ENCODE results near the gene ASTN2. TPM values are rescaled to one million over a fixed set of nuclear protein-coding genes. Genes with fewer than 3 reads are reported as not detected.

Gene ASTN2
- total RNA-seq, 1 experiment from 2014 or later: 4.8 TPM

DNA sequence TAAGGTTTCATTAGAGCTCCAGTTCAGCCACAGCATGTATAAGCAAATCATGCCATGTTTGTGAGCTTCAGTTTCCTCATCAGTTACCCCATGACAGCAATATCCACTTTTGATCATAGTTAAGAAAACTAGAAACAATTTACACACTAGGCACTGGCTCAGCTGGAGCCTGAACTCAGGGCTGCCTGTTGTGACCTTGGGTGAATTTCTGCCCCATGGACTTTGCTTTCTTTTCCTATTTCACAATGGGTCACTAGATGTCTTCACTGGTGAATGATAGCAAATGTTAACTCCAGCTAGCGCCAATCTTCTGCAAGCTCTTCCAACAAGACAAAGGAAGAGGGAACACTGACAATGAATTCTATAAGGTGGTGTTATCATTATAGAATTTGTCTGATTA lies 961.1 kb downstream of the ASTN2 start (continued):
- TF ChIP-seq, protein P1, sequence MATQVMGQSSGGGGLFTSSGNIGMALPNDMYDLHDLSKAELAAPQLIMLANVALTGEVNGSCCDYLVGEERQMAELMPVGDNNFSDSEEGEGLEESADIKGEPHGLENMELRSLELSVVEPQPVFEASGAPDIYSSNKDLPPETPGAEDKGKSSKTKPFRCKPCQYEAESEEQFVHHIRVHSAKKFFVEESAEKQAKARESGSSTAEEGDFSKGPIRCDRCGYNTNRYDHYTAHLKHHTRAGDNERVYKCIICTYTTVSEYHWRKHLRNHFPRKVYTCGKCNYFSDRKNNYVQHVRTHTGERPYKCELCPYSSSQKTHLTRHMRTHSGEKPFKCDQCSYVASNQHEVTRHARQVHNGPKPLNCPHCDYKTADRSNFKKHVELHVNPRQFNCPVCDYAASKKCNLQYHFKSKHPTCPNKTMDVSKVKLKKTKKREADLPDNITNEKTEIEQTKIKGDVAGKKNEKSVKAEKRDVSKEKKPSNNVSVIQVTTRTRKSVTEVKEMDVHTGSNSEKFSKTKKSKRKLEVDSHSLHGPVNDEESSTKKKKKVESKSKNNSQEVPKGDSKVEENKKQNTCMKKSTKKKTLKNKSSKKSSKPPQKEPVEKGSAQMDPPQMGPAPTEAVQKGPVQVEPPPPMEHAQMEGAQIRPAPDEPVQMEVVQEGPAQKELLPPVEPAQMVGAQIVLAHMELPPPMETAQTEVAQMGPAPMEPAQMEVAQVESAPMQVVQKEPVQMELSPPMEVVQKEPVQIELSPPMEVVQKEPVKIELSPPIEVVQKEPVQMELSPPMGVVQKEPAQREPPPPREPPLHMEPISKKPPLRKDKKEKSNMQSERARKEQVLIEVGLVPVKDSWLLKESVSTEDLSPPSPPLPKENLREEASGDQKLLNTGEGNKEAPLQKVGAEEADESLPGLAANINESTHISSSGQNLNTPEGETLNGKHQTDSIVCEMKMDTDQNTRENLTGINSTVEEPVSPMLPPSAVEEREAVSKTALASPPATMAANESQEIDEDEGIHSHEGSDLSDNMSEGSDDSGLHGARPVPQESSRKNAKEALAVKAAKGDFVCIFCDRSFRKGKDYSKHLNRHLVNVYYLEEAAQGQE (IDR thresholded peaks at IDR 0.05; ENCODE audit: low read depth): no peak
- TF ChIP-seq SP1 (IDR thresholded peaks at IDR 0.05; ENCODE audit: low read depth) (no peak), FOSL1 (IDR thresholded peaks at IDR 0.05; ENCODE audit: low read depth) (no peak), EZH2phosphoT487 (IDR thresholded peaks at IDR 0.05; ENCODE audit: borderline replicate concordance) (no peak), EZH2 (IDR thresholded peaks at IDR 0.05) (no peak), ZFX (IDR thresholded peaks at IDR 0.05) (no peak), JUND (IDR thresholded peaks at IDR 0.05) (no peak)

GRCh38 chr9:116452634-116453033 lies 962.2 kb downstream of the ASTN2 start:
- Histone ChIP-seq H3K9ac (ENCODE audit: low read length) (no peak overlapping the region), H4K20me1 (ENCODE audit: insufficient read depth) (no peaks in the 10 kb centered on the region), H3K27ac (ENCODE audit: low read depth, low read length) (no peak overlapping the region), H3K4me3 (replicated peaks in 1 of 2; ENCODE audit: low read depth in 1 of 2, low read length in 2 of 2) (no peak overlapping the region), H3K4me2 (ENCODE audit: low read length) (no peak overlapping the region), H3K36me3 (ENCODE audit: control insufficient read depth in 1 of 2, insufficient read depth in 2 of 2, low read length in 2 of 2) (no peaks in the 10 kb centered on the region), H2AFZ (ENCODE audit: low read depth, low read length, poor library complexity, severe bottlenecking) (no peak overlapping the region), H3K4me1 (ENCODE audit: control insufficient read depth in 1 of 2, insufficient read depth in 2 of 2, low read length in 2 of 2) (no peaks in the 10 kb centered on the region), H3K79me2 (ENCODE audit: insufficient read depth, low read length) (no peaks in the 10 kb centered on the region), H3K9me2 (ENCODE audit: insufficient read depth) (no peaks in the 10 kb centered on the region), H3K27me3 (ENCODE audit: insufficient read depth, low read length) (no peaks in the 10 kb centered on the region), H3K9me3 (ENCODE audit: control insufficient read depth in 1 of 2, insufficient read depth in 1 of 2, low read depth in 1 of 2, low read length in 2 of 2) (peaks cover 0 to 5% of the 10 kb centered on the region in 2 experiments; a peak in 2 of 4 replicates)
- POLR2A ChIA-PET: no interaction called here
- DNase-seq (ENCODE audit: low read depth, low spot score): no peak
- CTCF ChIA-PET: no interaction called here
- BruUV-seq (replicated peaks): no TSS peak
- RAD21 ChIA-PET (ENCODE audit: low non-redundant PET in 1 of 2, low total read pairs in 2 of 2, uncharacterized antibody in 2 of 2, unreplicated experiment in 2 of 2): no interaction called here
- intact Hi-C loops (cut with micrococcal nuclease): no loop called here
- no peak for ATAC-seq
- TF ChIP-seq POLR2AphosphoS5 (IDR thresholded peaks at IDR 0.05; ENCODE audit: low read depth, low read length): no peak
- no peak for TF ChIP-seq ZBTB33 (IDR thresholded peaks at IDR 0.05; ENCODE audit: extremely low read depth, insufficient replicate concordance, low read length)
- TF ChIP-seq EGR1 (IDR thresholded peaks at IDR 0.05; ENCODE audit: low read depth): no peak
- TF ChIP-seq FOSL1 (IDR thresholded peaks at IDR 0.05; ENCODE audit: low read depth): no peak
- no peak for TF ChIP-seq POLR2A (IDR thresholded peaks at IDR 0.05; ENCODE audit: borderline replicate concordance, extremely low read depth, insufficient read depth, insufficient read length)
- no peak for TF ChIP-seq RAD21 (IDR thresholded peaks at IDR 0.05; ENCODE audit: low read depth)
- no peak for TF ChIP-seq JUND (IDR thresholded peaks at IDR 0.05)
- TF ChIP-seq, protein P1 (IDR thresholded peaks at IDR 0.05; ENCODE audit: low read depth): no peak
- no peak for TF ChIP-seq EZH2phosphoT487 (IDR thresholded peaks at IDR 0.05; ENCODE audit: borderline replicate concordance)
- no peak for TF ChIP-seq TCF7L2 (IDR thresholded peaks at IDR 0.05; ENCODE audit: borderline replicate concordance, extremely low read depth, insufficient read depth, insufficient read length)
- no peak for TF ChIP-seq CBX3 (IDR thresholded peaks at IDR 0.05; ENCODE audit: low read depth)
- TF ChIP-seq ELF1 (IDR thresholded peaks at IDR 0.05; ENCODE audit: borderline replicate concordance, low read depth): no peak
- no peak for TF ChIP-seq SP1 (IDR thresholded peaks at IDR 0.05; ENCODE audit: low read depth)
- TF ChIP-seq SRF (IDR thresholded peaks at IDR 0.05; ENCODE audit: low read depth): no peak
- no peak for TF ChIP-seq MAX (IDR thresholded peaks at IDR 0.05)
- TF ChIP-seq ZFX (IDR thresholded peaks at IDR 0.05): no peak
